AG09319 (cell line): ENCODE data around the gene MT1H.

ENCODE experiments used
- DNase-seq: peaks from one replicate; pipeline ENCODE4 v3.0.0-alpha.2; 2010; ENCODE audit warnings: low read depth; ENCODE audit errors: extremely low read depth
- TF ChIP-seq, protein P1 (sequence below): IDR thresholded peaks from 2 replicates; pipeline ENCODE4 v1.5.1; 2011; ENCODE audit warnings: low read depth, mild to moderate bottlenecking, inconsistent platforms, low read length, moderate library complexity

The MT1H gene

DNA sequence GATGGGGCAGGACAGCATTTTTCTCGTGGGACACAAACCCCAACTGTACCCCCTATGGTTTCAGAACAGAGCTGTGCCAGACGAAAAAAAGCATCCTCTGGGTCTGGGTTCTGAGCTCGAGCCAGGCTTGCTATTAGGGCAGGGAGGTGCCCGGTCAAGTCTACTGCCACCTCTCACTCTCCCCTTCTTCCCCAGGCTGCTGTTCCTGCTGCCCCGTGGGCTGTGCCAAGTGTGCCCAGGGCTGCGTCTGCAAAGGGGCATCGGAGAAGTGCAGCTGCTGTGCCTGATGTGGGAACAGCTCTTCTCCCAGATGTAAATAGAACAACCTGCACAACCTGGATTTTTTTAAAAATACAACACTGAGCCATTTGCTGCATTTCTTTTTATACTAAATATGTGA is 42.9 kb upstream of the MT1H start:
- TF ChIP-seq, protein P1, sequence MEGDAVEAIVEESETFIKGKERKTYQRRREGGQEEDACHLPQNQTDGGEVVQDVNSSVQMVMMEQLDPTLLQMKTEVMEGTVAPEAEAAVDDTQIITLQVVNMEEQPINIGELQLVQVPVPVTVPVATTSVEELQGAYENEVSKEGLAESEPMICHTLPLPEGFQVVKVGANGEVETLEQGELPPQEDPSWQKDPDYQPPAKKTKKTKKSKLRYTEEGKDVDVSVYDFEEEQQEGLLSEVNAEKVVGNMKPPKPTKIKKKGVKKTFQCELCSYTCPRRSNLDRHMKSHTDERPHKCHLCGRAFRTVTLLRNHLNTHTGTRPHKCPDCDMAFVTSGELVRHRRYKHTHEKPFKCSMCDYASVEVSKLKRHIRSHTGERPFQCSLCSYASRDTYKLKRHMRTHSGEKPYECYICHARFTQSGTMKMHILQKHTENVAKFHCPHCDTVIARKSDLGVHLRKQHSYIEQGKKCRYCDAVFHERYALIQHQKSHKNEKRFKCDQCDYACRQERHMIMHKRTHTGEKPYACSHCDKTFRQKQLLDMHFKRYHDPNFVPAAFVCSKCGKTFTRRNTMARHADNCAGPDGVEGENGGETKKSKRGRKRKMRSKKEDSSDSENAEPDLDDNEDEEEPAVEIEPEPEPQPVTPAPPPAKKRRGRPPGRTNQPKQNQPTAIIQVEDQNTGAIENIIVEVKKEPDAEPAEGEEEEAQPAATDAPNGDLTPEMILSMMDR, result no peak
- DNase-seq, result no peak

DNA sequence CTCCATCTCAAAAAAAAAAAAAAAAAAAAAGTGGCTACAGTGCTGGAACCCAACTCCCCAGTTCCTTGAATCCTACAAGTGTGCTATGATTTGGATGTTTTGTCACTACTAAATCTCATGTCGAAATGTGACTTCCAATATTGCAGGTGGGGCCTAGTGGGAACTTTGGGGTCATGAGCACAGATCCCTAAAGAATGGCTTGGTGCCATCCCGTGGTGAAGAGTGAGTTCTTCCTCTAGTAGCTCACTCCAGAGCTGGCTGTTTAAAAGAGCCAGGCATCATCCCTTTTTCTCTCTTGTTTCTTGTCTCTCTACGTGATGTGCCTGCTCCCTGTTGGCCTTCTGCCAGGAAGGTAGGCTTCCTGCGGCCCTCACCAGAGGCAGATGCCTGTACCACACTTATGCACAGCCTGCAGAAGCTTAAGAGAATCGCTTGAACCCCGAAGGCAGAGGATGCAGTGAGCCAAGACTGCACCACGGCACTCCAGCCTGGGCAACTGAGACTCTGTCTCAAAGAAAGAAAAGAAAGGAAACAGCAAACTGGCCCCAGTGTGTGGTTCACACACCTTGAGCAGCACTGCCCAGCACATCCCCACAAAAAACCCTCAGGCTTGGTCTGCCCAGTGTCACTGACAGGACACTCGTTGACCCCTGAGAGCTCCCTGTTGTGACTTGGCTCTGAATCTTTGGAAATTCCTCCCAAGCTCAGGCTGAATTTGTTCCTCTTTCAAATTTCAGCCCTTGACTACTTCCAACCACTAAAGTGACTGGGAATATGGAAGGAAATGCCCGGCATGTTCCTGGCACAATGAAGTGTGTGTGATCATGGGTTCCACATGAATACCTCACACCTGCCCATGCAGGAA is 40.9 kb upstream of the MT1H start:
- TF ChIP-seq, protein P1, result no peak
- no peak for DNase-seq

DNA sequence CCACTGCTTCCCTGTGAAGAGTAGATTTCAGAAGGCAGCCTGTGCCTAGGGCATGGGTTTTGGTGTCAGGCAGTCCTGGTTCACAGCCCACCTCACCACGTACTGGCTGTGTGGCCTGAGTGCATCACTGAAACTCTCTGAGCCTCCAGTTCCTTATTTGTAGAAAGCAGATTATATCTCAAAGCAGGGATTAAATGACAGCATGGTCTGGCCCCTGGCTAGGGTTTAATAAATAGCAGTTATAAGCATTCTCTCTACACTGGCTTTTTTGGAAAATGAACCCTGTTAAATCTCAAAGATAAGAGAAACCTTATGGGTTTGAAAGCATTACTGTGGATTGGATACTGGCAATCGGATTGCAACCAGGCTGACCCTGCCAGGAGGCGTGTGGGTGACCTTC is 40.1 kb upstream of the MT1H start:
- no peak for DNase-seq
- TF ChIP-seq, protein P1, result no peak

DNA sequence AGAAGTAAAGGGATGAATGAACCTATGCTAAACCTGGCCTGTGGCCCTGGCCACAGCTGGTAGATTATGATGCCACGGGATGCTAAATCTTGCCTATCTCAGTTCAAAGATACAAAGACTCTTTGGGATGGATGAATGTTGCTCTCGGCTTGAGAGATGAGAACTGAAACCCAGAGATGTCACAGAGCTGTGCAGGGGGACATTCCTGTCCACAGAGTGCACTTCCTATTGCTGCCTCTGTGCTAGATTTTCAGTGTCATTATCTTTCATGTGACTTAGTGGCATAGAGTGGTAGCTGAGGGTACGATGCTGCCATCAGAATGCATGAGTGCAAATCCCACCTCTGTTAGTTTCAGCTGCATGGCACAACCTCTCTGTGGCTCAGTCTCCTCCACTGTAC is 39.5 kb upstream of the MT1H start:
- TF ChIP-seq, protein P1, result no peak

DNA sequence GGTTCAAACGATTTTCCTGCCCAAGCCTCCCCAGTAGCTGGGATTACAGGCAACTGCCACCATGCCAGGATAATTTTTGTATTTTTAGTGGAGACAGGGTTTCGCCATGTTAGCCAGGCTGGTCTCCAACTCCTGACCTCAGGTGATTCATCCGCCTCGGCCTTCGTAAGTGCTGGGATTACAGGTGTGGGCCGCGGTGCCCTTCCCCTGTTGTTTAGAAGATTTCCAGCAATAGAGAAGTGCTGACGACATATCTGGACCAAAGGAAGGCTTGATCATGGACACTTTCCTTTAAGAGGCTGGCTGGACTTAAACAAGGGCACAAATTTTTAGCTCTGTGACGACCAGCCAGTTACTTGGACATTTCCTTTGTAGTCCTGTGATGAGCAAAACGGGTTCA is 38.4 kb upstream of the MT1H start:
- TF ChIP-seq, protein P1, result no peak
- DNase-seq, result no peak

More for the DNA sequence above, 39.5 kb upstream of the MT1H start:
- no peak for DNase-seq

DNA sequence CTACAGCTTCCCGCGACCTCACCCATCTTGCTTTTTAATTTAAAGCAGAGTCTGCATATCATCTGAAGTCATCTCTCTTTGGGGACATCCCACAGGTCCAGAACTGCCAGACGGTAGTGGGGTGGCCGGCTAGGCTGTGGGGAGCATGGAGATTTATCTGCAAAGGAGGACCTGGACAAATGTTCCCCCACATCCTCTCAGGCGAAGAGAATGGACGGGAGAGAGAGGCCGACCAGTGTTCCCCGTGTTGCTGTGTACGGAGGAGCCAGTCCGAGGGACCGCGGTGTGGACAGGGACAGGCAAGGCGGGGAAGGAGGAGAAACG is 37.8 kb upstream of the MT1H start:
- DNase-seq, result no peak
- TF ChIP-seq, protein P1, result no peak

DNA sequence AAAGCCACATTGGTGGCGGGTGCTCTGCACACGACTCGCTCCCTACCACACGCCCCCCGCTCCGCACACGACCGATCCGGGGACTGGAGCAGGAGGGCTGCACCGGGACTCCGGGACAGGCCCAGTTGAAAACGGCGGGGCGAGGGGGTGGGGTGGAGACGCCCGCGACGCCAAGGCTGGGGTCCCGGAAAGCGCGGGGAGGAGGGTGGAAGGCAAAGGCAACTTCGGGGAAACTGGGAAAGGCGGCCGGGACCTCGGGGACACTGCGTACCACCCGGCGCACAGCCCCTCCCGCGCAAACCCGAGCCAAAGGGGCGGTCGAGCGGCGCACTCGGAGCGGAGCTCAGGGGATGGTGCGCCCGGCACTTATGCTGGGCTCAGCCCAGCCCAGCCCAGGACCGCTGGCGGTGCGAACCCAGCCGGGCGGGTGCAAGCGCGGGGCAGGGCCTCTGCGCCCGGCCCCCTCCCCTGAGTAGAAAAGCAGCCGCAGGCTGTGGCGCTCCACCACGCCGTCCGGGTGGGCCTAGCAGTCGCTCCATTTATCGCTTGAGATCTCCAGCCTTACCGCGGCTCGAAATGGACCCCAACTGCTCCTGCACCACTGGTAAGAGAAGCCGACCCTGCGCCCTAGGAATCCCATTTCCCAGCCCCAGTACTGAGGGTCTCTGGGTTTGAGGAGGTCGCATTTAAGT is 37.3 kb upstream of the MT1H start, which contains the start of gene MT1M:
Gene MT1M (plus strand): TSS at position 504 of the 692 bp plus-strand sequence. CDS start 73 bp downstream, at position 577.
- no peak for DNase-seq

More for the DNA sequence above, 37.3 kb upstream of the MT1H start, which contains the start of gene MT1M:
- TF ChIP-seq, protein P1, result no peak
